DMS 273 treated with DMSO at 0.1 percent for 48 hours (cell line): ENCODE data around the gene COL27A1.

Experiments
- DNase-seq: peaks from one replicate; lab custom pipeline; 2025; lab: John Stamatoyannopoulos, UW

The COL27A1 gene

GRCh38 chr9:114169029-114169951 lies 14.0 kb downstream of the COL27A1 start:
- DNase-seq: no peak

DNA sequence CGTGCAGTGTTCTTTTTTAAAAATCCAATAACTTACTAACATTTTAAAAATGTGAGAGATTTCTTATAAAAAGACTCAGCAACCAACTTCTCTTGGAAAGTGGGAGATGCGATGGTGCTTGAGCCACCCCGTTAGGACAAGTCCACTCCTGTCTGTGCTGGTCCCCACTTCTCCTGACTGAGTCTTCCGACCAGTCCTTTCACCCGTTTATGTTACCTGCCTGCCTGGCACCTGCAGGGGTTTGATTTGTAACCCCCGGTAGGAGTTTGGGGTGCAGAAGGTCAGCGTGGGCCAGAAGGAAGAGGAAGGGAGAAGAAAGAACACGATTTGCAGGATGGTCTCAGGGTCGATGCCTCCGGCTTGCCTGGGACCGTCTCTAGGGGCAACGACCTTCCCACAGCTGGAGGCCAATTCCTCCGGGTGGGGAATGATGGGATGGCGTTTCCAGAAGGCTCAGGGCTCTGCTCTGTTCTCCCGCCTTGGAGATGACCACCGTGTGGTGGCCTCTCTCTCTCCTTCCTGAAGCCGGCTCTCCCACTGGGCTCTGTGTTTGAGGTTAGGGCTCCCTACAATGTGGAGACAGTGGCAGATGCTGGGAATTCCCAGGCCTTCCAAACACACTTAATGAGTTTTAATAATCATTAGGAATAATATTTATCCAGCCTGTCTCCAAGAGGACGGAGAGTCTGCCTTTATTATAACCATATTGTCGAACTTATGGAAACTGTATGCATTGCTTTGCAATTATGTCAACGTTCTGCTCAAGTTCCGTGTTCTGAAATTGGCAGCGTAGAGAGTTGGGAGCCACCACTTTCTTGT lies 14.8 kb downstream of the COL27A1 start:
- no peak for DNase-seq

GRCh38 chr9:114170771-114171461 lies 15.6 kb downstream of the COL27A1 start:
- no peak for DNase-seq

DNA sequence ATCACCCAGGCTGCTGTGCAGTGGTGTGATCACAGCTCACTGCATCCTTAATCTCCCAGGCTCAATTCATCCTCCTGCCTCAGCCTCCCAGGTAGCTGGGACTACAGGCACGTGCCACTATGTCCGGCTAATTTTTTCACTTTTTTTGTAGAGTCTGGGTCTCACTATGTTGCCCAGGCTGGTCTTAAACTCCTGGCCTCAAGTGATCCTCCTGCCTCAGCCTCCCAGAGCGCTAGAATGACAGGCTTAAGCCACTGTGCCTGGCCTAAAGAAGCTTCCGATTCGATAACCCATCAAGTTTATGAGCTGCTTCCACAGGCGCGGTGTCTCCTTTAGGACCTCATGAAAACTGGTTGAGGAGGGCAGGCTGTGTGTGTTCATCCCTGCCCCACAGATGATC lies 16.2 kb downstream of the COL27A1 start:
- no peak for DNase-seq

GRCh38 chr9:114172981-114173833 lies 17.9 kb downstream of the COL27A1 start:
- DNase-seq: no peak

GRCh38 chr9:114174557-114174875 lies 19.2 kb downstream of the COL27A1 start:
- DNase-seq: no peak

GRCh38 chr9:114174876-114175771 lies 19.8 kb downstream of the COL27A1 start:
- DNase-seq: no peak

GRCh38 chr9:114176624-114177291 lies 21.4 kb downstream of the COL27A1 start:
- DNase-seq: no peak

DNA sequence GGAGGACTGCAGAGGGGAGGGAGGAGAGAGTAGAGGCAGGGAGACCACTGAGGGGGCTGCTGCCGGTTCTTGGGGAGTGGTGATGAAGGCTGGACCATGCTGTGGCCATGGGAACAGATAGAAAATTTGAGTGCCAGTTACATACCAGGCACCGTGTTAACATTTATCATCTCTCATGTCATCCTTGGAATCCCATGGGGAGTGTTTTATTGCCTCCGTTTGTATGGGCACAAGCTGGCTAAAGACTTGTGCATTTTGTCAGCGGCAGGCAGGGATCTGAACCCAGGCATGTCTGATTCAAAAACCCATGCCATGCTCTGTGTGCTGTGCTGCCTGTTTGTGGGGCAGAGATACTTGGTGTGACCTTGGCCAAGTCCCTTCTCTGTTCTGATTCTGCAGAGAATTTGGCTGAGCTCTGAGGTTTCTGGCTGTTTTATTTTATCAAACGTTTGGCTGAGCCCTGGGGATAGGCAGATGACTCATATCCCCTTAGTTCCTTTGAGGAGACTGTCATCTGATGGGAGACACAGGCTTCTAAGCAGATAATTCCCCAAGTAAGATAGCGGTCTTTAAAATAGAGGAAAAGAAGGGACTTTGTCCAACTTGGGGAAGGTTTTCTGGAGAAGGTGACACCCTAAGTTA lies 22.2 kb downstream of the COL27A1 start:
- no peak for DNase-seq

- no peak for DNase-seq
Measured at GRCh38 chr9:114178076-114178475, 22.7 kb downstream of the COL27A1 start.

- no peak for DNase-seq
Measured at GRCh38 chr9:114178756-114179450, 23.6 kb downstream of the COL27A1 start.

GRCh38 chr9:114179516-114179915 lies 24.2 kb downstream of the COL27A1 start:
- no peak for DNase-seq

GRCh38 chr9:114180696-114181606 lies 25.6 kb downstream of the COL27A1 start:
- no peak for DNase-seq

GRCh38 chr9:114181607-114182409 lies 26.5 kb downstream of the COL27A1 start:
- DNase-seq: no peak

DNA sequence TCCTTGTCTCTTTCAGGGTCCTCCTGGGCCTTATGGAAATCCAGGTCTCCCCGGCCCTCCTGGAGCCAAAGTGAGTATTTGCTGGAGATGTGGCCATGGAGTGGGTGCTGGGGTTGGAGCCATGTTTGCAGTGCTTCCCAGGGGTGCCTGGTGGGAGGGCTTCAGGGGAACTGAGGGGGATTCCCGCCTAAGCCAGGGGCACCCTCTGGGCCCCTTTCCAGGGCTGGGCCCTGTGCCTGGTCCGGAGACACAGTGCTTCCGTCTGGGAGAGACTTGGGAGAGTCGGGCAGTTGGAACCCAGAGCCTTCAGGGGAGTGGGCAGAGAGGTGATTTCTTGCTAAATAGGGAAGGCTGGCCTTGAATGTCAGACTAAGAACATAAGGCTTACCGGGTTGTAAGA lies 27.7 kb downstream of the COL27A1 start:
- DNase-seq: no peak

- no peak for DNase-seq
Measured at GRCh38 chr9:114184071-114184470, 28.7 kb downstream of the COL27A1 start.

DNA sequence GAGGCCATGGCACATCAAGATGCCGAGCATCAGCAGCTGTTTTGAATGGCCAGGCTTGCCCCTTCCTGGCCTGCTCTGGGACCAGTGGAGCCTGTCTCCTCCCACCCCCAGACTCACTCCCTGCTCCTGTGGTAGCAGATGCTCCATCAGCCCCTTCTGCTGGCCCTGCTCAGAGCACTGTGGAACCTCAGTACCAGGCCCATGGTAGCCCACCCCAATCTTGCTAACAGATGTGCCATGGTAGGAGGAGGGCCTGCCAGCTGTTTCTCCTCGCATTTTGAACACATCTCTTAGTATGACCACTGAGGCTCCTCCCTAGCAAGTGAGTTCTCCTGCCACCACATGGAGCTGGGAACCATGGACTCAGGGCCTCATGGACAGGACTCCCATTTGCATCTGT lies 29.5 kb downstream of the COL27A1 start:
- DNase-seq: no peak
